GM12878 (cell line): ENCODE measurements around the gene HOXD12. TPM values are rescaled to one million over a fixed set of nuclear protein-coding genes. Genes with fewer than 3 reads are reported as not detected.

Experiments used
- ATAC-seq: fragments of 200-7000 bp; cut with Tn5 transposase; 3 replicates; pipeline ENCODE4 v1.9.1; 2020; ENCODE audit warnings: mild to moderate bottlenecking, moderate library complexity
- BruUV-seq: library from RNA; stranded (reverse); fragments of 400-500 nt; replicated peaks from 2 replicates; lab custom pipeline; 2021; lab: Mats Ljungman, UMichigan
- CTCF ChIA-PET: fragments of 300-600 bp; sonication (Branson Sonifier 250); formaldehyde crosslinking; extraction: SDS; loops from one replicate; lab custom pipeline; 2021; ENCODE audit warnings: inconsistent platforms; lab: Yijun Ruan, JAX
- POLR2A ChIA-PET: fragments of 350-600 bp; formaldehyde crosslinking; extraction: SDS; loops from one replicate; lab custom pipeline; 2021; ENCODE audit warnings: inconsistent platforms; lab: Charles Lee
- RAD21 ChIA-PET: fragments of 300-600 bp; sonication (Branson Sonifier 250); formaldehyde crosslinking; loops from one replicate; lab custom pipeline; 2023; ENCODE audit warnings: antibody characterized with exemption; ENCODE audit not compliant: unreplicated experiment; lab: Charles Lee
- SMC1A ChIA-PET: fragments of 300-600 bp; sonication (Branson Sonifier 250); formaldehyde crosslinking; loops from one replicate; lab custom pipeline; 2023; ENCODE audit not compliant: unreplicated experiment, uncharacterized antibody; lab: Charles Lee
- DNase-seq: peaks from one replicate; pipeline ENCODE4 v3.0.0-alpha.2; 2011; ENCODE audit warnings: low read depth, low spot score
- FAIRE-seq: peaks from 3 replicates; lab custom pipeline; 2011; peaks lifted over from hg19 to GRCh38; lab: Jason Lieb, UNC
- H2AFZ ChIP-seq: 2 replicates; pipeline ENCODE4 v1.6.0; 2011; ENCODE audit warnings: low read depth, low read length, control low read depth; ENCODE audit not compliant: control insufficient read depth
- H3K27ac ChIP-seq: 2 replicates; pipeline ENCODE4 v1.5.1; 2011; ENCODE audit warnings: control low read depth; ENCODE audit not compliant: control insufficient read depth, insufficient read depth
- H3K27me3 ChIP-seq, 2 experiments: replicated peaks in 1 of 2; 2 replicates each; pipeline versions ENCODE4 v1.6.0 to v1.6.1; 2011; ENCODE audit warnings: low read length in 1 of 2; ENCODE audit not compliant: control insufficient read depth in 2 of 2, insufficient read depth in 2 of 2
- H3K36me3 ChIP-seq, 2 experiments: 2 replicates each; pipeline ENCODE4 v1.5.1; 2011; ENCODE audit warnings: low read length in 1 of 2; ENCODE audit not compliant: control insufficient read depth in 2 of 2, insufficient read depth in 2 of 2
- H3K4me1 ChIP-seq: 2 replicates; pipeline ENCODE4 v1.6.1; 2011; ENCODE audit warnings: mild to moderate bottlenecking, low read length, moderate library complexity, mixed read lengths; ENCODE audit not compliant: control insufficient read depth, insufficient read depth
- H3K4me2 ChIP-seq: 2 replicates; pipeline ENCODE4 v1.6.0; 2011; ENCODE audit warnings: control low read depth; ENCODE audit not compliant: control insufficient read depth, insufficient read depth
- H3K4me3 ChIP-seq: fragments of 200-600 bp; sonication (generic); 2 replicates; pipeline ENCODE4 v1.5.1; 2016
- H3K79me2 ChIP-seq: 2 replicates; pipeline ENCODE4 v1.6.0; 2011; ENCODE audit warnings: low read length; ENCODE audit not compliant: control insufficient read depth, insufficient read depth
- H3K9ac ChIP-seq: 2 replicates; pipeline ENCODE4 v1.8.0; 2011; ENCODE audit warnings: low read length, control low read depth, mixed read lengths; ENCODE audit not compliant: control insufficient read depth, insufficient read depth
- H3K9me3 ChIP-seq: replicated peaks from 3 replicates; pipeline ENCODE4 v1.5.1; 2011; ENCODE audit warnings: mild to moderate bottlenecking, low read length; ENCODE audit not compliant: control insufficient read depth, insufficient read depth
- H4K20me1 ChIP-seq: 2 replicates; pipeline ENCODE4 v1.6.0; 2011; ENCODE audit not compliant: control insufficient read depth, insufficient read depth
- BCL11A ChIP-seq: IDR thresholded peaks from 2 replicates; pipeline ENCODE4 v1.6.1; 2011; ENCODE audit warnings: low read depth, low read length
- CEBPB ChIP-seq, 2 experiments: fragments of 150-350 bp in 1 of 2; IDR thresholded peaks; 2 replicates each; pipeline ENCODE4 v1.6.1; 2012 to 2014; ENCODE audit warnings: low read depth in 2 of 2, low read length in 2 of 2, borderline replicate concordance in 1 of 2, inconsistent platforms in 1 of 2
- ESRRA ChIP-seq: IDR thresholded peaks from 2 replicates; pipeline ENCODE4 v1.6.1; 2012; ENCODE audit warnings: mild to moderate bottlenecking, low read length, improper control_type of control experiment
- FOS ChIP-seq: IDR thresholded peaks from 3 replicates; pipeline ENCODE4 v1.6.1; 2011; ENCODE audit warnings: borderline replicate concordance; ENCODE audit not compliant: insufficient read length; ENCODE audit errors: extremely low read depth
- IKZF2 ChIP-seq, 2 experiments: fragments of 450-650 bp; IDR thresholded peaks; 2 replicates each; pipeline ENCODE4 v1.6.1; 2017; ENCODE audit warnings: mild to moderate bottlenecking in 2 of 2, moderate library complexity in 2 of 2
- LARP7 ChIP-seq: fragments of 450-650 bp; IDR thresholded peaks from 2 replicates; pipeline ENCODE4 v1.6.1; 2017; ENCODE audit warnings: mild to moderate bottlenecking
- NFXL1 ChIP-seq: fragments of 450-650 bp; IDR thresholded peaks from 2 replicates; pipeline ENCODE4 v1.6.1; 2017; ENCODE audit warnings: antibody characterized with exemption, mild to moderate bottlenecking, borderline replicate concordance
- NFYA ChIP-seq: IDR thresholded peaks from 2 replicates; pipeline ENCODE4 v1.6.1; 2011; ENCODE audit warnings: low read depth, mild to moderate bottlenecking, low read length, improper control_type of control experiment, borderline replicate concordance
- NR2C1 ChIP-seq: fragments of 450-650 bp; IDR thresholded peaks from 2 replicates; pipeline ENCODE4 v1.6.1; 2017; ENCODE audit warnings: antibody characterized with exemption, mild to moderate bottlenecking, moderate library complexity
- NRF1 ChIP-seq: conservative IDR thresholded peaks from 2 replicates; pipeline ENCODE4 v1.6.1; 2011; ENCODE audit warnings: mild to moderate bottlenecking, low read depth, low read length, improper control_type of control experiment
- RAD51 ChIP-seq: fragments of 450-650 bp; IDR thresholded peaks from 2 replicates; pipeline ENCODE4 v1.6.1; 2016; ENCODE audit warnings: moderate library complexity, mild to moderate bottlenecking, inconsistent platforms
- RBBP5 ChIP-seq: fragments of 200-600 bp; sonication (generic); conservative IDR thresholded peaks from 2 replicates; pipeline ENCODE4 v1.6.1; 2016
- RELA ChIP-seq: fragments of 450-650 bp; IDR thresholded peaks from 2 replicates; pipeline ENCODE4 v1.8.0; 2014; ENCODE audit warnings: borderline replicate concordance; ENCODE audit not compliant: partially characterized antibody
- SIX5 ChIP-seq: IDR thresholded peaks from 2 replicates; pipeline ENCODE4 v1.6.1; 2011; ENCODE audit warnings: mild to moderate bottlenecking, low read depth, low read length, moderate library complexity; ENCODE audit not compliant: severe bottlenecking
- SREBF2 ChIP-seq: IDR thresholded peaks from 2 replicates; pipeline ENCODE4 v1.6.1; 2012; ENCODE audit warnings: mild to moderate bottlenecking, low read length
- YY1 ChIP-seq: IDR thresholded peaks from 2 replicates; pipeline ENCODE4 v1.6.1; 2011; ENCODE audit warnings: low read depth, mild to moderate bottlenecking, low read length
- ZNF24 ChIP-seq: fragments of 450-650 bp; IDR thresholded peaks from 2 replicates; pipeline ENCODE4 v1.6.1; 2017; ENCODE audit warnings: antibody characterized with exemption, mild to moderate bottlenecking
- WGBS: methylation state at CpG from one replicate; pipeline ENCODE4 v1.1.6; 2016; ENCODE audit warnings: low lambda C conversion rate; ENCODE audit not compliant: insufficient replicate concordance, insufficient coverage; ENCODE audit errors: missing lambda C conversion rate; 5-methylcytosine and 5-hydroxymethylcytosine counted together
- in situ Hi-C: fragments of 300-500 bp; cut with MboI; formaldehyde crosslinking; loops from 9 replicates; pipeline ENCODE4 v1.14.3; 2018; ENCODE audit warnings: mixed read lengths
- intact Hi-C: fragments of 100-400 bp; cut with micrococcal nuclease; formaldehyde crosslinking; loops from one replicate; pipeline ENCODE4 v1.14.2; 2022; ENCODE audit not compliant: unreplicated experiment
- polyA plus RNA-seq, 11 experiments: library from polyadenylated mRNA; depleted of rRNA in 4 of 11; unstranded in 6 of 11; stranded (reverse) in 5 of 11; fragments of >200 nt; fragmentation: Nextera tagmentation in 4 of 11; fragmentation: Illumina TruSeq in 1 of 11; extraction: Ambion mirVana in 4 of 11; extraction: Trizol in 1 of 11; gene quantifications; 1 replicate in 1 of 11; 2 replicates in 10 of 11; pipeline versions ENCODE4 v1.2.1 to v1.2.3, GENCODE V29; 2011 to 2016; ENCODE audit warnings: inconsistent platforms in 2 of 11, missing spikeins in 2 of 11, low read depth in 1 of 11
- total RNA-seq, 4 experiments: library from RNA; depleted of rRNA in 3 of 4; stranded (reverse); fragments of >200 nt in 3 of 4; fragmentation: Illumina TruSeq in 1 of 4; extraction: Trizol in 1 of 4; gene quantifications; 2 replicates each; pipeline versions ENCODE4 v1.2.1 to v1.2.3, GENCODE V29; 2013 to 2021
- TF ChIP-seq, protein P1 (sequence below): fragments of 450-650 bp; IDR thresholded peaks from 2 replicates; pipeline ENCODE4 v1.6.1; 2017; ENCODE audit warnings: mild to moderate bottlenecking, moderate library complexity
- TF ChIP-seq, protein P2 (sequence below): fragments of 450-650 bp; IDR thresholded peaks from 2 replicates; pipeline ENCODE4 v1.6.1; 2017; ENCODE audit warnings: borderline replicate concordance

Gene HOXD12
- total and polyA plus RNA-seq, 10 of the 15 experiments (the other 5 are each of a cell fraction or from before 2014, with no cell fraction given) = not detected

DNA sequence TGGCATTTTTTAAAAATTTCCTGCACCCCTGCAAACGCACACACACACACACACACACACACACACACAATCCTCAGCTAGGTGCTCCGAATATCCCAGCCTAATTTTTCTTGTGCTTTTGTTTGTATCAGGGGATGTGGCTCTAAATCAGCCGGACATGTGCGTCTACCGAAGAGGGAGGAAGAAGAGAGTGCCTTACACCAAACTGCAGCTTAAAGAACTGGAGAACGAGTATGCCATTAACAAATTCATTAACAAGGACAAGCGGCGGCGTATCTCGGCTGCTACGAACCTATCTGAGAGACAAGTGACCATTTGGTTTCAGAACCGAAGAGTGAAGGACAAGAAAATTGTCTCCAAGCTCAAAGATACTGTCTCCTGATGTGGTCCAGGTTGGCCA, 5.2 kb upstream of the HOXD12 start (continued):
- TF ChIP-seq, protein P1, sequence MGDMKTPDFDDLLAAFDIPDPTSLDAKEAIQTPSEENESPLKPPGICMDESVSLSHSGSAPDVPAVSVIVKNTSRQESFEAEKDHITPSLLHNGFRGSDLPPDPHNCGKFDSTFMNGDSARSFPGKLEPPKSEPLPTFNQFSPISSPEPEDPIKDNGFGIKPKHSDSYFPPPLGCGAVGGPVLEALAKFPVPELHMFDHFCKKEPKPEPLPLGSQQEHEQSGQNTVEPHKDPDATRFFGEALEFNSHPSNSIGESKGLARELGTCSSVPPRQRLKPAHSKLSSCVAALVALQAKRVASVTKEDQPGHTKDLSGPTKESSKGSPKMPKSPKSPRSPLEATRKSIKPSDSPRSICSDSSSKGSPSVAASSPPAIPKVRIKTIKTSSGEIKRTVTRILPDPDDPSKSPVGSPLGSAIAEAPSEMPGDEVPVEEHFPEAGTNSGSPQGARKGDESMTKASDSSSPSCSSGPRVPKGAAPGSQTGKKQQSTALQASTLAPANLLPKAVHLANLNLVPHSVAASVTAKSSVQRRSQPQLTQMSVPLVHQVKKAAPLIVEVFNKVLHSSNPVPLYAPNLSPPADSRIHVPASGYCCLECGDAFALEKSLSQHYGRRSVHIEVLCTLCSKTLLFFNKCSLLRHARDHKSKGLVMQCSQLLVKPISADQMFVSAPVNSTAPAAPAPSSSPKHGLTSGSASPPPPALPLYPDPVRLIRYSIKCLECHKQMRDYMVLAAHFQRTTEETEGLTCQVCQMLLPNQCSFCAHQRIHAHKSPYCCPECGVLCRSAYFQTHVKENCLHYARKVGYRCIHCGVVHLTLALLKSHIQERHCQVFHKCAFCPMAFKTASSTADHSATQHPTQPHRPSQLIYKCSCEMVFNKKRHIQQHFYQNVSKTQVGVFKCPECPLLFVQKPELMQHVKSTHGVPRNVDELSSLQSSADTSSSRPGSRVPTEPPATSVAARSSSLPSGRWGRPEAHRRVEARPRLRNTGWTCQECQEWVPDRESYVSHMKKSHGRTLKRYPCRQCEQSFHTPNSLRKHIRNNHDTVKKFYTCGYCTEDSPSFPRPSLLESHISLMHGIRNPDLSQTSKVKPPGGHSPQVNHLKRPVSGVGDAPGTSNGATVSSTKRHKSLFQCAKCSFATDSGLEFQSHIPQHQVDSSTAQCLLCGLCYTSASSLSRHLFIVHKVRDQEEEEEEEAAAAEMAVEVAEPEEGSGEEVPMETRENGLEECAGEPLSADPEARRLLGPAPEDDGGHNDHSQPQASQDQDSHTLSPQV = no peak
- TF ChIP-seq ESRRA (no peak), IKZF2 (IDR thresholded peaks at IDR 0.05) (no peak), RAD51 (no peak), LARP7 (no peak), NFXL1 (no peak), RBBP5 (no peak), YY1 (no peak), NRF1 (no peak), NR2C1 (no peak)
- TF ChIP-seq, all 136 proteins: peak for 0

DNA sequence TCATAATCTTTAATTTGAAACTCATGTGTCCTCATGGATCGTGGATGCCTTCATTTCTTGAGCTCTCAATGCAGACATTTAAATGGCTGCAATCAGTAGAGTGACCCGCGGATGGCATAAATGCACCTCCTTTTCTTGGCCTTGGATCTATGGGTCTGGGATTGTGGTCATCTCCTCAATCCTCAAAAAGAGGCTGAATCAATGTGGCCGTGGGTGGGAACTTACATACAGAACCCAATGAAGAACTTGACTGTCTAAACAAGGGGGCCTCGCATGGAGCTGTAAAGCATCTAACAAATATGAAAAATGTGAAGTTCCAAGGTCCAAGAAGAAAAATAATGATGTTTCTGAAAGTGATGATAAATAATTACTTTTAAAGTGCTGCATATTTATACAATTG, 4.2 kb upstream of the HOXD12 start:
- no peak overlapping the region for H2AFZ ChIP-seq
- POLR2A ChIA-PET = no interaction called here
- no peak overlapping the region for H3K4me3 ChIP-seq
- H3K9ac ChIP-seq = no peak overlapping the region
- CTCF ChIA-PET = interaction anchor here (0.9 to 3.7 kb wide), 4 partner anchors 11 to 539 kb away, joined by 3 to 83 read pairs (median 5); partner anchors contain the start of gene EVX2
- RAD21 ChIA-PET = interaction anchor here (2.8 to 3.0 kb wide), 2 partner anchors 406 to 844 kb away, joined by 10 to 50 read pairs; no protein-coding TSS in a partner anchor
- H3K27ac ChIP-seq = no peak overlapping the region
- peaks cover 3% of the 10 kb centered on the region; the same call in 1 of the 2 replicates for H3K4me1 ChIP-seq
- H3K79me2 ChIP-seq = no peaks in the 10 kb centered on the region
- peaks cover 15 to 42% of the 10 kb centered on the region in 2 experiments for H3K27me3 ChIP-seq
- no peak overlapping the region for H3K4me2 ChIP-seq
- intact Hi-C loops = no loop called here
- no TSS peak for BruUV-seq
- WGBS = 22% methylated on average over 5 of the region's 5 CpGs
- no peaks in the 10 kb centered on the region; the same call in 2 of the 3 replicates for H3K9me3 ChIP-seq
- DNase-seq = no peak
- in situ Hi-C loops = loop anchor here (5.0 kb wide), 2 partner anchors 408 to 728 kb away; no protein-coding TSS in a partner anchor
- SMC1A ChIA-PET = interaction anchor here (0.6 to 4.7 kb wide), 3 partner anchors 406 to 1346 kb away, joined by 3 to 56 read pairs (median 3); no protein-coding TSS in a partner anchor
- FAIRE-seq = no peak
- H4K20me1 ChIP-seq = no peaks in the 10 kb centered on the region
- no peaks in the 10 kb centered on the region for H3K36me3 ChIP-seq
- no peak for ATAC-seq
- no peak for TF ChIP-seq NRF1
- TF ChIP-seq SREBF2 = no peak
- TF ChIP-seq BCL11A = no peak
- TF ChIP-seq CEBPB (IDR thresholded peaks at IDR 0.05; ENCODE audit: borderline replicate concordance in 1 of 2, low read depth in 2 of 2, low read length in 2 of 2) = no peak
- TF ChIP-seq NR2C1 = no peak
- TF ChIP-seq FOS = no peak
- TF ChIP-seq SIX5 = no peak
- TF ChIP-seq, protein P2, sequence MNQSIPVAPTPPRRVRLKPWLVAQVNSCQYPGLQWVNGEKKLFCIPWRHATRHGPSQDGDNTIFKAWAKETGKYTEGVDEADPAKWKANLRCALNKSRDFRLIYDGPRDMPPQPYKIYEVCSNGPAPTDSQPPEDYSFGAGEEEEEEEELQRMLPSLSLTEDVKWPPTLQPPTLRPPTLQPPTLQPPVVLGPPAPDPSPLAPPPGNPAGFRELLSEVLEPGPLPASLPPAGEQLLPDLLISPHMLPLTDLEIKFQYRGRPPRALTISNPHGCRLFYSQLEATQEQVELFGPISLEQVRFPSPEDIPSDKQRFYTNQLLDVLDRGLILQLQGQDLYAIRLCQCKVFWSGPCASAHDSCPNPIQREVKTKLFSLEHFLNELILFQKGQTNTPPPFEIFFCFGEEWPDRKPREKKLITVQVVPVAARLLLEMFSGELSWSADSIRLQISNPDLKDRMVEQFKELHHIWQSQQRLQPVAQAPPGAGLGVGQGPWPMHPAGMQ = no peak
- TF ChIP-seq IKZF2 (IDR thresholded peaks at IDR 0.05) = no peak
- TF ChIP-seq ZNF24 = no peak
- TF ChIP-seq RELA = no peak
- no peak for TF ChIP-seq NFYA
